CD4-positive, alpha-beta T cell treated with Interleukin-12 subunit alpha and Interleukin-12 subunit beta, for 1 hour (primary cell): ENCODE results near the gene KCNG2.

ENCODE experiments used
- DNase-seq: peaks from one replicate; pipeline ENCODE4 v3.0.0-alpha.2; 2020

The KCNG2 gene

DNA sequence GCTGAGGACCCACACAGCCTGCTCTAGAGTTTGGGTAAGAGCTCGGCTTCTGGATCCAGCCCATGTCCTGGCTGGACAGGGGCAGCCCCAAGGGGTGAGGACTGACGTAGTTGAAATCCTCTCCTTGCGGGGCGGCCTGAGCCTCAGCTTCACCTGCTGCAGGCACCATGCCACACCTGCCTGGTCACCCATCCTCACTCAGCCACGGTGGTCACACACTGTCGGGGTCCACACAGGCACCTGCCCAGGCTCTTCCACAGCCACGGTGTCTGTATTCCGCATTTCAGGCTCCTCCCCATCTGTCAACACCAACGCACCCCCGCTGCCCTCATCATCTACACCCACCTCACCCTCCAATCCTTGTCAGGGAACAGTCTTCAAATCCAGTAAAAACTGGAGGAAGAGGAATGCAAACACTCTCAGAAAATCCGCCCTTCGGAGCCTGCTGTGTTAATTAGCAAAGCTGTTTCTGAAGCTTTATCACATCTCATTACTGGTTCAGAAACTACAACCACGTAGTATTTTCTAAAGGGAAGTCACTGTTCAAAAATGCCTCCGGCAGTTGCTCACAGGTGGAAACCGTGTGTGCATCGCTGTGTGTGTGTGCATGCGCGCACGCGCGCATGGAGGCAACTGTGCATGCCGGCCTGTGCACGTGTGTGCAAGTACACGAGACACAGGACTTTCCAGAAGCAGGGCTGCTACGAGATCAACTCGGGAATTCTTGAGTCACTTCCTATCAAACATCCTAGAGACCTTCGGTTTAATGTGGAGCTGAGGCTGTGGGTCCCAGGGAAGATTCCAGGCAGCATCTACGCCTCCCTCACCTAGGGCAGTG lies 115.5 kb downstream of the KCNG2 start:
- DNase-seq: no peak

DNA sequence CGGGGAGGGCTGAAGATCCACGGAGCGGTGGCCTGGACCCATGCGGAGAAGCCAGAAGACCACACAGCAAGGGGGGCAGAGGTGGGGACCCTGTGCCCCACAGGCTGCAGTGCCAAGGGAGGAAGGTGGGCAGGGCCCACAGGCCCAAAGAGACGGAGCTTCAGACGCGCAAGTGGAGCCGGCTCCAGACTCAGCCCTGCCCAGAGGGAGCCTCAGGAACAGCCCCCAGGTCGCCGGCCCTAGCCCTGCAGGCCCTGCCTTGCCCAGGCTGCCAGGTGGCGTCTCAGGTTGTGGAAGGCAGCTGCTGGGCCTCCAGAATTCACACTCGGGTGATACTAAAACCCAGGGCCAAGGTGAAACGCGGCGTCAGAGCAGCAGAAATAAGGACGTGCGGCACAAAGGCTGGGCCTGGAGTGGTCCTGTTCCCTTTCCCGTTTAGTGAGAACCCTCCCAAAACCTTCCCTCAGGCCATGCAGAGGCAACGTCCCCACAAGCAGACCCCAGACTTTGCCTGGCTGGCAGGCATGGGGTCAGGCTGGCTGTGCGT lies 116.9 kb downstream of the KCNG2 start:
- DNase-seq: no peak

DNA sequence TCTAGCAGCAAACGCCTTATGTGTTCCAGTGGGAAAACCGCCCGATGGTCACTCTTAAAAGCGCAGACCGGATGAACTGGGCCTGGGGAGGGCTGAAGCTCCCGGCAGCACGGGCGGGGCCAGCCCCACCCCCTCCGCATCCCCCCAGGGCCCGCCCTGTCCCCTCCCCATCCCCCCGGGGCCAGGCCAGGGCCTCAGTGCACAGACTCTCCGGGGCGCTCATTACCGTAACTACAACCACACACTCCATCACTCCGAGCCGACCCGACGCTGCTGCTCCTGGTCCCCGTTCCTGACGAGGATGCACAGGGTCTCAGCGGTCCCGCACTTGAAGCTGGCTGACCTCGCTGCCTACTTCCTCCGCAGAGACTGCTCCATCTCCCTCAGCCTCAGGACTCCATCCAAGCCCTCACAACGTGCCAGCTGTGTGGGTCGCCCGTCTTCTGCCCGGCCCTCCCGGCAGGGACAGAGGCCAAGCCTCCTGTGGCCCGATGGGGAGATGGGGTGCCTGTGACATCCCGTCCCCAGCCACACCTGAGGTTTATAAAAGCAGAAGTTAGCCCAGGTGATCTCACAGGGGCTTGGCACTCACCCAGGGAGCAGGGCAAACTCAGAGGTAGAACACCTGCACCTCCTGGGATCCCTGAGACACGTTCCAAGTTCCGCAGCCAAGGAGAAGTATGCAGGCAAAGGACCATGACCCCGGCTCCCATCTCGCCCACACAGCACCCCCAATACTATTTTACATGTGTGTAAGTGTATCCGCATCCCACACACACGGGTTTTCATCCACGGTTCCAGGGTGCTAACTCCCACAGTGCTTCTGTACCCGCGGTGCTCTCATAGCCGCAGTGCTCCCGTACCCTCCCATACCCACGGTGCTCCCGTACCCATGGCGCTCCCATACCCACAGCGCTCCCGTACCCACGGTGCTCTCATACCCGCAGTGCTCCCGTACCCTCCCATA lies 117.7 kb downstream of the KCNG2 start:
- DNase-seq: no peak

DNA sequence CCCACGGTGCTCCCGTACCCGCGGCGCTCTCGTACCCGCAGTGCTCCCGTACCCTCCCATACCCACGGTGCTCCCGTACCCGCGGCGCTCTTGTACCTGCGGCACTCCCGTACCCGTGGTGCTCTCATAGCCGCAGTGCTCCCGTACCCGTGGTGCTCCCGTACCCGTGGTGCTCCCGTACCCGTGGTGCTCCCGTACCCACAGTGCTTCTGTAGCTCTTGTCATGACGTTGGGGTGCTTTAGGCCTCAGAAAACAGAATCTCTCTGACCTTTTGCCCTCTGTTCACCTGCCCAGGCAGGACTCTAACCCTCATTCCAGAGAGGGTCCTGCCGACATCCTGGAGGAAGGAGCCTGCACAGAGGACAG lies 118.4 kb downstream of the KCNG2 start:
- no peak for DNase-seq

DNA sequence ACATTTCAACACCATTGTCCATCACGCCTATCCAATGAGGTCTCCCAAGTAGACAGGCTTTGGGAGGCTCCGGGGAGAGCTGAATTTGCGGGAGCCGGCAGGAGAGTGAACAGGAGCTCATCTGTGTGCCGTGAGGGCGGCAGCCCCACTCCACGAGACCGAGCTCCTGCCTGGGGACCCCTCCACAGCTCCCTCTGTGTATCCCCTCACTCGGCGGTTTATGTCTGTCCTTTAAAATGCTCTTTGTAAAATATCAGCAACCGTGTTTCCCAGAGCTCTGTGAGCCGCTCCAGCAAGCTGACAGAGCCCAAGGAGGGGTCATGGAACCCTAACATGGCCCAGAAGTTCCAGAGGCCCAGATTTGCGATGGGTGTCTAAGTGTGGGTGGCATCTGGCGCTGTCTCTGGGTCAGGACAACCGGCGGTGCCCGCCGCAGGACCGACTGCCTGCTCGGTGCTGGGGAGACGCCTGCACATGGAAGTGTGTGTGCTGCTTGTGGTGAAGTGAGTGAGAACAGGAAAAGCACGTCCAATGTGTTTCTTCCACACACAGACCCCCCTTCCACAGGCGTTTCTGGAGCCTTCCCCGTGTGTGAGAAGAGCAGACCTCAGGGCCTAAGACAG lies 118.9 kb downstream of the KCNG2 start:
- DNase-seq: no peak

DNA sequence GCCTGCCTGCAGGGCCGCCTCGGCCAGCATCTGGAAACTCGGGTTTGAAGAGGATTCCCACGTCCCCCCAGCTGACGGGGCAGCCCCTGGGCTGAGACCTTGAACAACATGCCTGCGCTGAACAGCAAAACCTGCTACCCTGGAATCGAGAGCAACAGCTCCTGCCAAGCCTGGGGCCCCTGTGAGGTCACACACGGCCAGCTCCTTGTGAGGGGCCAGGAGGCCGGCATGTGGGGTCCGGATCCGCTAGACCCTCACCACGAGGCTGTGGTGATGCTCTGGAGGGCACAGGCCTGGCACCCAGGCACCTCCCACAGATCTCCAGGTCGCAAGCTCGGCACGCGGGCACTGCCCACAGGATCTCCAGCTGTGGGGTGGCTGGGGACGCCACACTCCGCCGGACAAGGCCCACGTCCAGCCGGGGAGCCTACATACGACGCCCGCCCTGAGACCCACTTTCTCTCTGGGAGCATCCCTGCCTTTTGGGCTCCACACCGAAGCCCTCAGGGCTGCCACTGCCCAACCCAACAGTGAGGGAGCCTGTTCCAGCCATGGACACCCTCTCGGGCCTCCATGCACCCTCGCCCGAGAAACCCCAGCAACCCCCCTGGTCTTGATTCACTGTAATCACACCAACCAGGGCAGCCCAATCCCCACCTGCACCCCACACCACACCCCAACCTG lies 119.6 kb downstream of the KCNG2 start:
- no peak for DNase-seq

DNA sequence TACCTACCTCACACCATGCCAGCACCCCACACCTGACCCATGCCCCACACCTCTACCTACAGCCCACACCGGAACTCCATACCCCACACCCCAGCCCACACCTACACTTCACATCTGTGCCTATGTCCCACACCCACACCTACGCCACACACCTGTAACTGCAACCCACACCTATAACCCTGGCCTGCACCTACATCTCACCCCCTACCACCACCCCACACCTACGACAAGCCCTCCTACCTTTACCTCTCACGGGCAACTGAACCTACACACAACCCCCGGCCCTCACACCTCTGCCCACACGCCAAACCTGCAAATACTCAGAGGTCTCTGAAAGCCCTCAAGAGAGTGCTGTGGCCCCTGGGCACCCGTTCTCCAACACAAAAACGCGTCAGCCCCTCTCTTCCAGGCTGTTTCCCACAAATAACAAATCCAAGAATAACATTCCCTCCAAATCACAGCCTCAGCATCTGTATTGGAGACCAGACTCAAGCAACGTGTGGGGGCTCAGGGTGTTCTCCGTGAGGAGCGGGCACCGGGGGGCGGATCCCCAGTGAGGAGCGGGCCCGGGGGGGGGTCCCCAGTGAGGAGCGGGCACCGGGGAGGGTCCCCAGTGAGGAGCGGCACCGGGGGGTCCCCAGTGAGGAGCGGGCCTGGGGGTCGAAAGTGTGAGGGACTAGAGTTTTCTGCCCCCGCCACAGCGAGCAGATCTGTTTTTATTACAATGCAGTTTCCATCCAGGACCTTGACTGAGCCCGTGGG lies 120.3 kb downstream of the KCNG2 start:
- no peak for DNase-seq

DNA sequence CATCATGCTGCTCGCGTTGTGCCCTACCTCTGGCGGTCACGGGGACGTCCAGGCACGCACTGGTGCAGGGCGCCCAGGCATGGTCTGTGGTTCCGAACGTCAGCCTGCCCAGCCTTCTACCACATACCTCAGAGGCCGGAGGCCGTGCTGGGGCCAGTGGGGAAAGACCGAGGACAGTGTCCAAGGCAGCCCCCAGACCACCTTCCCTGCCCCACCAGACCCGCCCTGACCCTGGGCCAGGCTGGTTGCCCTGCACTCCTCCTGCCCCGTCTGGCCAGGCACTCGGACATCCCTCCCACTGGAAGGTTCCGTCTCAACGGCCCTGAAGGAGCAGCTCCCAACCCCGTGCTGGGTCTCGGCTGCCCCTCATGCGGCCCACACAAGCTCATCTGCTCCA lies 120.9 kb downstream of the KCNG2 start:
- DNase-seq: no peak

DNA sequence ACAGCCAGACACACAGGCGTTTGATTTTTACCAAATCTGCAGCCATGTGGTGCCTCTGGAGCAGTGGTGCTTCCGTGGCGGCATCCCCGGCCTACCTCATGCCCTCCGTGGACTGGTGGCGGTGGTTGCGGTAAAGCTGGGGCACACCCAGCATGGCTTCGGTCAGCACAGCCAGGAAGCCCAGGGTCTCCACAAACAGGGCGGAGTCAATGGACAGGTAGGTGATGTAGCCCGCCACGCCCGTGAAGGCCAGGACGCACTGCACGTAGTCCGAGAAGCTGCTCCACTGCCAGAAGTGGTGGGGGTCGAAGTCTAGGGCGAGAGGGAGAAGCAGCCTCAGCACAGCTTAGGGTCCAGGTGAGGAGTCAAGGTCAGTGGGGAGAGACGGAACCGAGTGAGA lies 121.4 kb downstream of the KCNG2 start:
- no peak for DNase-seq

DNA sequence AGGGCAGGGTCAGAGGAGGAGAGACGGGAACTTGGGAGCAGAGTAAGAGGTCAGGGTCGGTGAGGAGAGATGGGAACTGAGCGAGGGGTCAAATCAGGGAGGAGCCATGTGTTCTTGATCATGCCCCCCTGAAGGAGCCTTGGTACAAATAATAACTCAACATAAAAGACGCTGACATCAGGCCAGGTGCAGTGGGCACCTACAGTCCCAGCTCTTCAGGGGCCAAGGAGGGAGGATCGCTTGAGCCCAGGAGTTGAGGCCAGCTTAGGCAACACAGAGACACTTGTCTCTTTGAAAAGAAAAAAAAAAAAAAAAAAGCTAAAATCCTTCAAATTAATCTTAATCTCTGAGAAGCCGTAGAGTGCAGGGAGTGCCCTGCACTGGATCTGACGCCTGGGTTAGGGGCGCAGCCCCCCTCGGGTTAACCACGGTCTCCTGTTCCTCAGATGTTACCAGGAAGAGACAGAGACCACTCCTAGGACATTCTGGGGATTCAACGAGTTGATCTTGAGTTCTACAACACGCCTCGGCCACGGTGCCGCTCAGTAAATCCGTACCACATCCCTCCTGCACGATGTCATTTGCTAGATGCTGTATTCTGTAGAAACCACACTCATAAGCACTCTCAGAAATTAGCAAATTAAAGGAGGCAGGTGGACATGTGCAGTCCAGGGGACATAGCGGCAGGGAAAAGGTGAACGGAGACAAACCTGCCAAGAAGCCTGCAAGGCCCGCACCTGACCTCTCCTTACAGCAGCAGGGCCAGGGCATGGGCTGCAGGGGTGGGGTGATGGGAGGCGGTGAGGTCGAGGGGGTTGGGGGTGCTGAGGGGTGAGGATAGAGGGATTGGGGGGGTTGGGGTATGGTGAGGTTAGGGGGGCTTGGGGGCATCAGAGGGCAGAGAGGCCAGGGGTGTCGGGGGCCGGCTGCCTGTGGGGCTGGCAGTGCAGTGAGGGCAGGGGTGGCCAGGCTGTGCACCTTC lies 124.5 kb downstream of the KCNG2 start:
- no peak for DNase-seq

DNA sequence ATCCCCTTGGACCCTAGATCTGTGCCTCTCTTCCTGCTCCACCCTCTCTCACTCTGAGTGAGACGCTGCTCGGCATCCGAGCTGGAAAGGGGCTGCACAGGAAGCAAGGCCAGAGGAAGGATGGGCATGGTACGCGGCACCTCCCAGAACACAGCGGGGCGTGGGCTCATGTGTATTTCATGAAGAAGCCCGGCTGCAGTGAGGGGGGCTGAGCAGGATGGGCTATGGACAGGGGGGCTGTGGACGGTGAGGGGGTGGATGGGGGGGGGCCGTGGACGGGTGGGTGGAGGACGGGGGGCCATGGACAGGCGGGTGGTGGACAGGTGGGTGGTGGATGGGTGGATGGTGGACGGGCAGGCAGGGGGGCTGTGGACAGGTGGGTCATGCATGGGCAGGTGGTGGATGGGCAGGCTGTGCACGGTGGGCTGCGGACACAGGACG lies 125.3 kb downstream of the KCNG2 start:
- DNase-seq: no peak

DNA sequence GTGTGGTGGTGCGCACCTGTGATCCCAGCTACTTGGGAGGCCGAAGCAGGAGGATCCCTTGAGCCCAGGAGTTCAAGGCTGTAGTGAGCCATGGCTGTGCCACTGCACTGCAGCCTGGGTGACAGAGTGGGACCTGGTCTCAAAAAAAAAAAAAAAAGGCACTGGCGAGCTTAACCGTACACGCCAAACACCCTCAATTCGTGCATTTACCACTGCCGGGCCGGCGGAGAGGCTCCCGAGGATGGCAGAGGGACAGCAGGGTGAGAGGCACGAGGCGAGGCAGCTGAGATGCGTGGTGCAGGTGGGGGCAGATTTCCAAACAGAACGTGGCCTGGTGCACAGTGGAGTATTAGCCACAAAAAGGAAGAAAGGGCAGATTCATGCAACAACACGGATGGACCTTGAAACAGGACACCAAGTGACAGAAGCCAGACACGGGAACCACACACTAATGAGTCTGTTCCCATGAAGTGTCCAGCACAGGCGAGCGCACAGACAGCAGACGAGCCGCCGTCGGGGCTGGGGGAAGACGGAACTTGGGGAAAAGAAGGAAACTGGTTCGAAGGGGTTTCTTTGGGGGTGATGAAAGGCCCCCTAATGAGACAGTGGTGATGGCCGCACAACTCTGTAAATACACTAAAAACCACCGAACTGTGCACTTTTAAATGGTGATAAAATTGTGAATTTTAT lies 126.3 kb downstream of the KCNG2 start:
- DNase-seq: no peak

DNA sequence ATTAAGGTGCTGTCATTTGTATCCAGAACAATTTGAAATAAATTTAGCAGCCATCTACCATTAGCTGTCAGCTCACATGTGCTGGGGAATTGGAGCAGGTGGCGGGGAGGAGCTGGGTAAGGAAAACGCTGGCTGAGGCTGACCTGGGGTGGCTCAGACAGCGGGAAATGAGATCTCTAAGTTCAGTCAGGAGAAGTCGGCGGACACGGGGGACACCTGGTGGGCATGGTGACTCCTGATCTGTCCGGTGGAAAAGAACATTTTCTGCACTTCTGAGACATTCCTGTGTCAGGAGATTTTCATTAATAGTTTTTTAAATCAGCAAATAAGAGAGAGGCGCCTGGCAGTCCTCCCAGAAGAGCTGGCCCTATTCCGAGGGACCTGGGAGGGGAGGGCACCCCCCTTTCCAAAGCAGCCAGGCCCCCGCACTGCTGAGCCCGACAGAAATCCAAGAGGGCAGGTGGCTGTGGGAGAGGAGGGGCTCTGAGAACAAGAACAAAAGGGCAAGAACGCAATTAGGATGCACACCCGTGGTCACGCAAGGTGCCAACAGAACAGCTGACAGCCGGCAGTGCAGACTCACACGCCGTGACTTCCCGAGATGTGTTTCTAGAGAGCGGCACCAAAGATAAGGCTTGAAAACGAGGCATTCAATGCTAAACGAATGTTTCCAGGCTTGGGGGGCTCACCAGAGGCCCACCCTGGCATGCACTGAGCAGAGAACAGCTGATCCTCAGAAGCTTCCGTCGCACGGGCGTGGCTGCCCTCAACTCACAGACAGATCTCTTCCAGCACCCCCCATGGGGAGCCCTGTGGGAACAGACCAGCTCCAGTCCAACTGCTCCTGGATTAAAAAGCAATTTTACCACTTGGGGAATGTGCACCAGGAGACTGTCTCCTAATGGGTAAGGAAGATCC lies 127.3 kb downstream of the KCNG2 start:
- DNase-seq: no peak

DNA sequence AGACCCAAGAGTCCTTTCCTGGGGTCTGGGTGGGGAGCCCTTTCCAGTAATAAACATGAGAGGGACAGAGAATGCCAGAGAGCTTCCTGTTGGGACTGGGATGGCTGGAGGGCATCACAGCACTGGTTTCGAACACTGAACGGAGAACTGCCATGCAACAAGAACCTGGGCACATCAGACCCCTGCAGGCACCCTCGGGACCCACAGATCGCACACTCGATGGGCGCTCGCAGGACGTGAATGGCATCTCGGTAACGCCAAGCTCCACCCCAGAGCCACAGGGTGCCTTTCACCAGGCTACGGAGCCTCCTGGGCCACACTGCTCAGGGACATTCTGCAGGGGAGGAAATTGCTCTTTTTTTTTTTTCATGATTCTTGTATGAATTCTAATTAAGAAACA lies 128.6 kb downstream of the KCNG2 start:
- DNase-seq: no peak

DNA sequence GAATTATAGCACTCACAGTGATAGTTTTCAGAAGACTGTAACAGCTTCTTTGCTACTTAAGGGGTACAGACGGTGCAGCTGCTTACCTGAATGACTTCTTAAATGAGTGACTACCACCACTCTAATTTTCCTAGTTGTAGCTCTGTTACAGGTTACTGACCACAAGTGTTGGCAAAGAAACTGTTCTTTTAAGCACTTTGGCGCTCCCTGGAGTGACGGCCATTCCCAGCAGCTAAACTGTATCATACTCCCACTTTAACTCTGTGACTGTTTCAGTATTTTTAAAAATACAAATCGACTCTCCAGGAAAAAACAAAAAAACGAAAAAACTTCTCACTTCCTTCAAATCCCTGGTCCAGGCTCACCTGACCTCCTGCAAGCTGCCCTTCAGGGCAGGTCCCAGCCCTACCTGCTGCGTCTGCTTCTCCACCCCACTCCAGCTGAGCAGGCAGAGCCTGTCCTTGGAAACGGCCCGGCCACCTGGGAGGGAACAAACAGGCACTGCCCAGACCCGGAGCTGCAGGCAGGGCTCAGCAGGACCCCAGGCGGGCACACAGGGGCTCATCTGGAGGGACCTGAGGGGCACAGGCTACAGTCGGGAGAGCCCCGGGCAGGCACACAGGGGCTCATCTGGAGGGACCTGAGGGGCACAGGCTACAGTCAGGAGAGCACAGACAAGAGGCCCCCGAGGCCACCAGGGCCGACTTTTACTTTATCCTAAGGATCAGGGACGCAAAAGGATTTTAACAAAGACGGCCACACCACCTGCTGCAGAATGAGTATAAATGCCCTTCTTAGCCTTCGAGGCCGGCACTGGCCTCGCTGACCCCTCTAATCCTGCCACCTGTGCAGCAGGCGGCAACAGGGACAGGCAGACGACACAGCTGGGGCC lies 129.2 kb downstream of the KCNG2 start:
- DNase-seq: no peak

DNA sequence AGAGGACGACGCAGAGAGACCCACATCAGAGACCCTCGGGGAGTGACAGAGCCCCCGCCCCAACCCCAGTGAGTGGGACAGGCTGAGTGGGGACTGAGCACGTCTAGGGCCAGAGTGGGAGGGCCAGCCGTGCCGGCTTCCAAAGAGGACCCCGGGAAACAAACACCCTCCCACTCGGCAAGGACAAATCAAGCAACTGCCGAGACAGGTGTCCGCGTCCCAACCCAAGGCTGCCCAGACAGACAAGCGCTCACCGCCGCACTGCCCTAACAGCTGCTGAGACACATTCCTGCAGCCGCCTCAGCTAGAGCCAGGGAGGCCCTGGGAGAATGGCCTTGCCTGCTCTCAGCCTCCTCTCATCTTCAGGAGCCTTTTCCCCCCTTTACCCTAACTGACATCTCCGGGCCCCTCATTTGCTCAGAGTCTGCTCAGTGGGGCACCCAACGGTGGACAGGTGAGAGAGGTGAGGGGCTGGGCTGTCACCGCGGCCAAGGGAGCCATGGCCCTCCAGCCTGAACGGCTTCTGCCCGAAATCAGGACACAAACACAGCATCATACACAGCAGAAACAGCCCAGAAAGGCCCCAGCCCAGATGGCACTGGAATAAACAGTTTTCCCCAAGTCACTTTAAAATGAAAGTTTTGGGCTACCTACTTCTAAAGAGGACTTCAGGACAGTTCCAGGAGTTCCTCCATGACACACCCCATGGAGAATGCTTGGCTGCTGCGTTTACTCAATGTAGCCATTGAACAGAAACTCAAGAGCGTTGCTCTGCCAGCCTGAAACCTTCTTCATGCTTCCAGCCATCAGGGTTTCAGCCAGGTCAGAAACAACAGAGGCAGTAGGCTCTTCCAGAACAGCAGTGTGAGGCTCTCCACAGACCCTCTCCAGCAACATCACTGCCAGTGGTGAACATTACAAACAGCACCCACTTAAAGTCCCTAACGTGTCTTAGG lies 130.1 kb downstream of the KCNG2 start:
- DNase-seq: no peak
